Measurements from ENCODE around the gene UBAC2. TPM values are rescaled to one million over a fixed set of nuclear protein-coding genes. Genes with fewer than 3 reads are reported as not detected.

Gene UBAC2
- total and polyA plus RNA-seq, 4 donors: 32.9 to 42.3 (median 35.3) TPM

DNA sequence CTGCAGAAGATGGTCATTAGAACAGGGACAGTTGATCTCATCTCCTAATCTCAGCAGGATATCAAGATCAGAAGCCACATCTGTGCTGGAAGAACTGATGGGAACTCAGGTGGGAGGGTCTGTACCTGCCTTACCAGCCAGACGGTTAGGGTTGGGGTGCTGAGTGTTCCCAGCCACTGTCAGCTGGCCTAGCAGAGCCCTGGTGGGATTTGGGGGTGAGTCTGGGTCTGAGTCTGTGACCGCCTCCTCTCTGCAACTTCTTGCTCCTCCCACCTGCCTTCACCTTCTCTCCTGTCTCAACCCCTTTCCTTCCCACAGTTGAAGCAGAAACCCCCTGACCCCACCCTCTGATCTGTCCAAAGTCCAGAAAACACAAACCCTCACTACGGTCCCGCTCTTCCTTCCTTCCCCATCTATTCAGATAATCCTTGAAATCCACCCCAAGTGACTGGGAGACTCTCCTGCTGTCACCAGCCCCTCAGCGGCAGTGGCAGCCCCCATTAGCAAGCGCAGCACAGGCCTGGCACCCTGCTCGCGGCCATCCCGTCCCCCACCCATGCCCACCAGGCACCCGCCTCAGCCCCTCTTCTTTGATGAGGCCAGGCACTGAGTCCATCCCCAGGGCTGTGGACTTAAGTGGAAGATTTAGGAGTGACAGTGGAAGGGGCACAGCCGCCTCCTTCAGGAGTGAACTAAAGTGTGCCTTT is 198.4 kb downstream of the UBAC2 start:
- no peak for DNase-seq (ENCODE audit: low spot score)
- no peaks in the 10 kb centered on the region for H3K4me1 ChIP-seq (ENCODE audit: control insufficient read depth in 4 of 4, insufficient read depth in 4 of 4, low read length in 3 of 4)
- H3K27ac ChIP-seq (ENCODE audit: low read depth in 1 of 2, low read length in 2 of 2): no peak overlapping the region
- no peak overlapping the region for H3K9ac ChIP-seq (ENCODE audit: low read depth in 1 of 2, low read length in 2 of 2)
- H3K36me3 ChIP-seq (ENCODE audit: control insufficient read depth in 4 of 4, insufficient read depth in 3 of 4, low read depth in 1 of 4, low read length in 3 of 4): no peaks in the 10 kb centered on the region
- H3K4me3 ChIP-seq (ENCODE audit: low read depth in 1 of 3, low read length in 3 of 3): no peak overlapping the region
- no peaks in the 10 kb centered on the region for H3K9me3 ChIP-seq (ENCODE audit: control insufficient read depth in 4 of 4, low read length in 3 of 4)
- 93% methylated on average over 11 of the region's 11 CpGs for WGBS
- TF ChIP-seq RAD21 (IDR thresholded peaks at IDR 0.05): no peak
- no peak for TF ChIP-seq GABPA (IDR thresholded peaks at IDR 0.05 in 1 of 2, conservative IDR thresholded peaks at IDR 0.05 in 1 of 2)
- TF ChIP-seq HNF4G (IDR thresholded peaks at IDR 0.05): no peak
- TF ChIP-seq, protein P1, sequence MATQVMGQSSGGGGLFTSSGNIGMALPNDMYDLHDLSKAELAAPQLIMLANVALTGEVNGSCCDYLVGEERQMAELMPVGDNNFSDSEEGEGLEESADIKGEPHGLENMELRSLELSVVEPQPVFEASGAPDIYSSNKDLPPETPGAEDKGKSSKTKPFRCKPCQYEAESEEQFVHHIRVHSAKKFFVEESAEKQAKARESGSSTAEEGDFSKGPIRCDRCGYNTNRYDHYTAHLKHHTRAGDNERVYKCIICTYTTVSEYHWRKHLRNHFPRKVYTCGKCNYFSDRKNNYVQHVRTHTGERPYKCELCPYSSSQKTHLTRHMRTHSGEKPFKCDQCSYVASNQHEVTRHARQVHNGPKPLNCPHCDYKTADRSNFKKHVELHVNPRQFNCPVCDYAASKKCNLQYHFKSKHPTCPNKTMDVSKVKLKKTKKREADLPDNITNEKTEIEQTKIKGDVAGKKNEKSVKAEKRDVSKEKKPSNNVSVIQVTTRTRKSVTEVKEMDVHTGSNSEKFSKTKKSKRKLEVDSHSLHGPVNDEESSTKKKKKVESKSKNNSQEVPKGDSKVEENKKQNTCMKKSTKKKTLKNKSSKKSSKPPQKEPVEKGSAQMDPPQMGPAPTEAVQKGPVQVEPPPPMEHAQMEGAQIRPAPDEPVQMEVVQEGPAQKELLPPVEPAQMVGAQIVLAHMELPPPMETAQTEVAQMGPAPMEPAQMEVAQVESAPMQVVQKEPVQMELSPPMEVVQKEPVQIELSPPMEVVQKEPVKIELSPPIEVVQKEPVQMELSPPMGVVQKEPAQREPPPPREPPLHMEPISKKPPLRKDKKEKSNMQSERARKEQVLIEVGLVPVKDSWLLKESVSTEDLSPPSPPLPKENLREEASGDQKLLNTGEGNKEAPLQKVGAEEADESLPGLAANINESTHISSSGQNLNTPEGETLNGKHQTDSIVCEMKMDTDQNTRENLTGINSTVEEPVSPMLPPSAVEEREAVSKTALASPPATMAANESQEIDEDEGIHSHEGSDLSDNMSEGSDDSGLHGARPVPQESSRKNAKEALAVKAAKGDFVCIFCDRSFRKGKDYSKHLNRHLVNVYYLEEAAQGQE (IDR thresholded peaks at IDR 0.05): no peak
- TF ChIP-seq EGR1 (IDR thresholded peaks at IDR 0.05; ENCODE audit: low read depth in 2 of 2): no peak
- TF ChIP-seq TAF1 (conservative IDR thresholded peaks at IDR 0.05): no peak
- TF ChIP-seq JUND (IDR thresholded peaks at IDR 0.05): no peak
- TF ChIP-seq SP1 (IDR thresholded peaks at IDR 0.05): no peak
- TF ChIP-seq RXRA (IDR thresholded peaks at IDR 0.05): no peak
- TF ChIP-seq CTCF (IDR thresholded peaks at IDR 0.05; ENCODE audit: low read depth, low read length, missing input control): no peak
- TF ChIP-seq FOXA2 (IDR thresholded peaks at IDR 0.05): no peak
- peaks cover 0 to 3% (median 0%) of the 10 kb centered on the region in 4 donors for H3K27me3 ChIP-seq (ENCODE audit: control insufficient read depth in 4 of 4, insufficient read depth in 4 of 4, low read length in 3 of 4)

DNA sequence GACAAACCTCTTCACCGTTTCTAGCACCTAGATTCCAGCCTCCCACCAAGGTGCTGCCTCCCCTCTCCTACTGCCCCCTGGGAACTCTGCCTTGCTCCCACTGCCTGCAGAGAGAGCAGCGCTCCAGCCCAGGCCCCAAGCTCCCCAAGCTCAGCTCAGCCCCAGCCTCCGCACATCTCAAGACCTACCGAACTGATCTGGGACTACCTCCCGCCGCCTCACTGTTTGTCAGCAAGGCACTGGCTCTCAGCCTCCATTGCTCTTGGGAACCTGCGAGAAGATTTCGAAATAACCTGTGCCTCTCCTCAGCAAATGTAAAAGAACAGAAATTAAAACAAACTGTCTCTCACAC is 198.9 kb downstream of the UBAC2 start:
- Histone ChIP-seq H3K27me3 (ENCODE audit: control insufficient read depth in 4 of 4, insufficient read depth in 4 of 4, low read length in 3 of 4) (peaks cover 0 to 3% (median 0%) of the 10 kb centered on the region in 4 donors), H3K9me3 (ENCODE audit: control insufficient read depth in 4 of 4, low read length in 3 of 4) (no peaks in the 10 kb centered on the region), H3K4me3 (ENCODE audit: low read depth in 1 of 3, low read length in 3 of 3) (no peak overlapping the region), H3K9ac (ENCODE audit: low read depth in 1 of 2, low read length in 2 of 2) (no peak overlapping the region), H3K4me1 (ENCODE audit: control insufficient read depth in 4 of 4, insufficient read depth in 4 of 4, low read length in 3 of 4) (no peaks in the 10 kb centered on the region), H3K27ac (ENCODE audit: low read depth in 1 of 2, low read length in 2 of 2) (no peak overlapping the region), H3K36me3 (ENCODE audit: control insufficient read depth in 4 of 4, insufficient read depth in 3 of 4, low read depth in 1 of 4, low read length in 3 of 4) (no peaks in the 10 kb centered on the region)
- TF ChIP-seq NR2F2 (IDR thresholded peaks at IDR 0.05) (no peak), SP1 (IDR thresholded peaks at IDR 0.05) (no peak), TAF1 (conservative IDR thresholded peaks at IDR 0.05) (no peak), EGR1 (IDR thresholded peaks at IDR 0.05; ENCODE audit: low read depth in 2 of 2) (no peak), MAX (IDR thresholded peaks at IDR 0.05) (no peak), HNF4G (IDR thresholded peaks at IDR 0.05) (no peak), CTCF (IDR thresholded peaks at IDR 0.05; ENCODE audit: low read depth, low read length, missing input control) (no peak)
- TF ChIP-seq, protein P1 (IDR thresholded peaks at IDR 0.05): no peak
- 92% methylated on average over 8 of the region's 8 CpGs for WGBS
- no peak for DNase-seq (ENCODE audit: low spot score)
